IMR-90 (cell line): ENCODE data around the gene OCEL1.

ENCODE experiments used
- BHLHE40 ChIP-seq: fragments of 150-350 bp; IDR thresholded peaks from 2 replicates; pipeline ENCODE4 v1.6.1; 2016; ENCODE audit warnings: mild to moderate bottlenecking, low read depth, low read length
- CEBPB ChIP-seq: IDR thresholded peaks from 2 replicates; pipeline ENCODE4 v1.6.1; 2012; ENCODE audit warnings: low read depth, low read length, improper control_type of control experiment
- FOS ChIP-seq: fragments of 150-350 bp; IDR thresholded peaks from 2 replicates; pipeline ENCODE4 v1.6.1; 2016; ENCODE audit warnings: low read depth, low read length
- MAZ ChIP-seq: IDR thresholded peaks from 2 replicates; pipeline ENCODE4 v1.6.1; 2012; ENCODE audit warnings: low read depth, mild to moderate bottlenecking, low read length, improper control_type of control experiment, moderate library complexity, borderline replicate concordance
- MXI1 ChIP-seq: IDR thresholded peaks from 2 replicates; pipeline ENCODE4 v1.6.1; 2012; ENCODE audit warnings: low read depth, mild to moderate bottlenecking, low read length, moderate library complexity, borderline replicate concordance
- POLR2A ChIP-seq: IDR thresholded peaks from 2 replicates; pipeline ENCODE4 v1.6.1; 2012; ENCODE audit warnings: mild to moderate bottlenecking, low read depth, low read length
- RCOR1 ChIP-seq: IDR thresholded peaks from 2 replicates; pipeline ENCODE4 v1.6.1; 2012; ENCODE audit warnings: mild to moderate bottlenecking, low read length, improper control_type of control experiment; ENCODE audit not compliant: insufficient replicate concordance
- RFX5 ChIP-seq: IDR thresholded peaks from 2 replicates; pipeline ENCODE4 v1.8.0; 2012; ENCODE audit warnings: low read depth, mild to moderate bottlenecking, low read length, moderate library complexity
- SMC3 ChIP-seq: fragments of 150-350 bp; IDR thresholded peaks from 2 replicates; pipeline ENCODE4 v1.6.1; 2016; ENCODE audit warnings: low read depth, mild to moderate bottlenecking, antibody characterized with exemption, low read length, moderate library complexity
- TF ChIP-seq, protein P1 (sequence below): conservative IDR thresholded peaks from 2 replicates; pipeline ENCODE4 v1.5.1; 2012; ENCODE audit warnings: mild to moderate bottlenecking, low read depth, low read length, improper control_type of control experiment

DNA sequence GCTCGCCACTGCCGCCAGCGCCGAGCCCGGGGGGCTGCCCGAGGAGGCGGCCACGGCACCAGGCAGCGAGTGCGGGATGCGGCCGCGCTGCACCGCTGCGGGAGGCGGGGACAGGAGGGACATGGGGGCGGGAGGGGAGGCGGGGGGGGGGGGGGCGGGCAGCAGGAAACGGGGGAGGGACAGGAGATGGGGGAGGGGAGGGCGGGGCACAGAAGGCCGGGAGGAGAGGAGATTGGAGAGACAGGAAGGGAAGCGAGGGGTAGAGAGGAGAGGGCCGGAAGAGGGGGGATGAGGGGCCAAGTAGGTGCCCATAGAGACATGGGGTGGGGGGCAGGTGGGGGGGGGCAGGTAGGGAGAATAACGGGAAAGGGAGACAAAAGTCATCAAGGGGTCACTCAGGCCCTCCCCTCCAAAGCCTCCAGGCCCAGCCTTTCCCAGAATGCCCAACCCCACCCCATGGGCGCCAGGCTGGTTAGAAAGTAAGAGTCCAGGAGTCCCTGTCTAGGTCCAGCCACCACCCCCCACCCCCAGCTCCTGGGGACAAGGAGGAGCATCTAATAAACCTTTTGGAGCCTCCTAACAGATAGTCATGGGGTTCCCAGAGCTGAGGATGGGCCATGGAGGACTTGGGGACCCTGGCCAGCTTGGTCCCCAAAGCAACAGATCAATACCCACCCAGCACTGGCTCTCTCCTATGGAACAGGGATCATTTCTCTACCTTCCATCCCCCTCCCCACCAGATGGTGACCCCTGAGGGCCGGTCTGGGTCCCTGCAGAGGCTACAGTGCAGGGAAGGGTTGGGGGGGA is 10.1 kb downstream of the OCEL1 start:
- TF ChIP-seq, protein P1, sequence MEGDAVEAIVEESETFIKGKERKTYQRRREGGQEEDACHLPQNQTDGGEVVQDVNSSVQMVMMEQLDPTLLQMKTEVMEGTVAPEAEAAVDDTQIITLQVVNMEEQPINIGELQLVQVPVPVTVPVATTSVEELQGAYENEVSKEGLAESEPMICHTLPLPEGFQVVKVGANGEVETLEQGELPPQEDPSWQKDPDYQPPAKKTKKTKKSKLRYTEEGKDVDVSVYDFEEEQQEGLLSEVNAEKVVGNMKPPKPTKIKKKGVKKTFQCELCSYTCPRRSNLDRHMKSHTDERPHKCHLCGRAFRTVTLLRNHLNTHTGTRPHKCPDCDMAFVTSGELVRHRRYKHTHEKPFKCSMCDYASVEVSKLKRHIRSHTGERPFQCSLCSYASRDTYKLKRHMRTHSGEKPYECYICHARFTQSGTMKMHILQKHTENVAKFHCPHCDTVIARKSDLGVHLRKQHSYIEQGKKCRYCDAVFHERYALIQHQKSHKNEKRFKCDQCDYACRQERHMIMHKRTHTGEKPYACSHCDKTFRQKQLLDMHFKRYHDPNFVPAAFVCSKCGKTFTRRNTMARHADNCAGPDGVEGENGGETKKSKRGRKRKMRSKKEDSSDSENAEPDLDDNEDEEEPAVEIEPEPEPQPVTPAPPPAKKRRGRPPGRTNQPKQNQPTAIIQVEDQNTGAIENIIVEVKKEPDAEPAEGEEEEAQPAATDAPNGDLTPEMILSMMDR = no peak
- TF ChIP-seq POLR2A = no peak
- no peak for TF ChIP-seq SMC3
- no peak for TF ChIP-seq RFX5
- no peak for TF ChIP-seq FOS
- TF ChIP-seq BHLHE40 = no peak
- TF ChIP-seq CEBPB = no peak
- no peak for TF ChIP-seq RCOR1
- TF ChIP-seq MXI1 = no peak
- TF ChIP-seq MAZ = no peak
